ENCODE measurements around the gene MAPK8IP3. TPM values are rescaled to one million over a fixed set of nuclear protein-coding genes. Genes with fewer than 3 reads are reported as not detected.

Gene MAPK8IP3
- polyA plus RNA-seq, 1 donor (not counting 4 experiments of a cell fraction or from before 2014, with no cell fraction given): 11.7 TPM

- no peak for FAIRE-seq
- dilution Hi-C loops (cut with MboI; ENCODE audit: extremely low pct_ligation_motif_present, low sequenced_read_pairs): no loop called here
- peaks cover 28 to 45% of the 10 kb centered on the region in 2 experiments for H3K36me3 ChIP-seq (ENCODE audit: control insufficient read depth in 2 of 2, extremely low read depth in 1 of 2, insufficient read depth in 2 of 2, low read length in 2 of 2)
Measured at GRCh38 chr16:1662543-1662942, 43.5 kb upstream of the MAPK8IP3 start.

GRCh38 chr16:1665829-1666228 lies 40.2 kb upstream of the MAPK8IP3 start:
- dilution Hi-C loops (cut with MboI; ENCODE audit: extremely low pct_ligation_motif_present, low sequenced_read_pairs): no loop called here
- Histone ChIP-seq H3K4me2 (ENCODE audit: control insufficient read depth, extremely low read depth, insufficient read depth, low read depth, low read length) (no peak overlapping the region), H3K9me1 (ENCODE audit: control insufficient read depth, extremely low read depth, insufficient read depth, low read length) (no peaks in the 10 kb centered on the region), H4K20me1 (ENCODE audit: control insufficient read depth, extremely low read depth, insufficient read depth, low read length) (no peaks in the 10 kb centered on the region), H3K9me3 (ENCODE audit: control insufficient read depth, low read depth, low read length) (no peaks in the 10 kb centered on the region), H3K9ac (ENCODE audit: control insufficient read depth, extremely low read depth, insufficient read depth, low read length) (no peak overlapping the region), H3K36me3 (ENCODE audit: control insufficient read depth in 2 of 2, extremely low read depth in 1 of 2, insufficient read depth in 2 of 2, low read length in 2 of 2) (peaks cover 35 to 55% of the 10 kb centered on the region in 2 experiments), H3K4me1 (ENCODE audit: control insufficient read depth, extremely low read depth, insufficient read depth, low read length) (no peaks in the 10 kb centered on the region), H3K79me2 (ENCODE audit: control insufficient read depth, insufficient read depth, low read length) (no peaks in the 10 kb centered on the region), H3K27ac (ENCODE audit: control insufficient read depth, insufficient read depth, low read length) (no peak overlapping the region), H2AFZ (ENCODE audit: control insufficient read depth, low read length) (no peak overlapping the region), H3K27me3 (ENCODE audit: control insufficient read depth, extremely low read depth, insufficient read depth, low read length) (no peaks in the 10 kb centered on the region), H3K4me3 (ENCODE audit: control insufficient read depth in 2 of 3, extremely low read depth in 1 of 3, insufficient read depth in 2 of 3, low read depth in 1 of 3, low read length in 3 of 3) (no peak overlapping the region)
- DNase-seq (ENCODE audit: low read depth, low spot score): no peak
- TF ChIP-seq EZH2 (IDR thresholded peaks at IDR 0.05; ENCODE audit: low read length): no peak
- TF ChIP-seq CTCF (optimal IDR thresholded peaks at IDR 0.05 in 1 of 3, IDR thresholded peaks at IDR 0.05 in 1 of 3, conservative IDR thresholded peaks at IDR 0.05 in 1 of 3; ENCODE audit: extremely low read depth in 1 of 3, insufficient read depth in 2 of 3, low read length in 3 of 3): no peak
- no peak for FAIRE-seq

More at GRCh38 chr16:1662543-1662942, 43.5 kb upstream of the MAPK8IP3 start:
- H3K4me3 ChIP-seq (ENCODE audit: control insufficient read depth in 2 of 3, extremely low read depth in 1 of 3, insufficient read depth in 2 of 3, low read depth in 1 of 3, low read length in 3 of 3): no peak overlapping the region
- DNase-seq (ENCODE audit: low read depth, low spot score): no peak
- H3K9me3 ChIP-seq (ENCODE audit: control insufficient read depth, low read depth, low read length): no peaks in the 10 kb centered on the region
- no peaks in the 10 kb centered on the region for H3K4me1 ChIP-seq (ENCODE audit: control insufficient read depth, extremely low read depth, insufficient read depth, low read length)
- H4K20me1 ChIP-seq (ENCODE audit: control insufficient read depth, extremely low read depth, insufficient read depth, low read length): no peaks in the 10 kb centered on the region
- no peak overlapping the region for H3K9ac ChIP-seq (ENCODE audit: control insufficient read depth, extremely low read depth, insufficient read depth, low read length)
- no peaks in the 10 kb centered on the region for H3K27me3 ChIP-seq (ENCODE audit: control insufficient read depth, extremely low read depth, insufficient read depth, low read length)
- H3K27ac ChIP-seq (ENCODE audit: control insufficient read depth, insufficient read depth, low read length): no peak overlapping the region
- TF ChIP-seq EZH2 (IDR thresholded peaks at IDR 0.05; ENCODE audit: low read length) (no peak), CTCF (optimal IDR thresholded peaks at IDR 0.05 in 1 of 3, IDR thresholded peaks at IDR 0.05 in 1 of 3, conservative IDR thresholded peaks at IDR 0.05 in 1 of 3; ENCODE audit: extremely low read depth in 1 of 3, insufficient read depth in 2 of 3, low read length in 3 of 3) (no peak)
- H2AFZ ChIP-seq (ENCODE audit: control insufficient read depth, low read length): no peak overlapping the region
- H3K79me2 ChIP-seq (ENCODE audit: control insufficient read depth, insufficient read depth, low read length): no peaks in the 10 kb centered on the region
- no peak overlapping the region for H3K4me2 ChIP-seq (ENCODE audit: control insufficient read depth, extremely low read depth, insufficient read depth, low read depth, low read length)
- H3K9me1 ChIP-seq (ENCODE audit: control insufficient read depth, extremely low read depth, insufficient read depth, low read length): no peaks in the 10 kb centered on the region

All from keratinocyte (primary cell).